Fibroblast of lung (primary cell): ENCODE measurements around the gene BTNL2.
"Not testable (repeated sequence)": the region's sequence is repeated elsewhere in the genome, so short reads cannot be mapped to it uniquely, and the experiment has no call there.

Experiments
- EZH2 ChIP-seq: IDR thresholded peaks from 2 replicates; pipeline ENCODE4 v1.5.1; 2012; ENCODE audit warnings: low read length, control low read depth, mild to moderate bottlenecking; ENCODE audit errors: missing control alignments
- TF ChIP-seq, protein P1 (sequence below), 2 donors: IDR thresholded peaks in 1 of 2; conservative IDR thresholded peaks in 1 of 2; 1 replicate in 1 of 2; 2 replicates in 1 of 2; pipeline ENCODE4 v1.5.1; 2011 to 2012; ENCODE audit warnings: low read length in 2 of 2, control low read depth in 1 of 2, inconsistent platforms in 1 of 2, low read depth in 1 of 2, mild to moderate bottlenecking in 1 of 2

DNA sequence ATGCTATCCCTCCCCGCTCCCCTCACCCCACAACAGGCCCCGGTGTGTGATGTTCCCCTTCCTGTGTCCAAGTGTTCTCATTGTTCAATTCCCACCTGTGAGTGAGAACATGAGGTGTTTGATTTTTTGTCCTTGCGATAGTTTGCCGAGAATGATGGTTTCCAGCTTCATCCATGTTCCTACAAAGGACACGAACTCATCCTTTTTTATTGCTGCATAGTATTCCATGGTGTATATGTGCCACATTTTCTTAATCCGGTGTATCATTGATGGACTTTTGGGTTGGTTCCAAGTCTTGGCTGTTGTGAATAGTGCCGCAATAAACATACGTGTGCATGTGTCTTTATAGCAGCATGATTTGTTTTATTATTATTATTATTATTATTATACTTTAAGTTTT lies 48.4 kb downstream of the BTNL2 start:
- TF ChIP-seq, protein P1, sequence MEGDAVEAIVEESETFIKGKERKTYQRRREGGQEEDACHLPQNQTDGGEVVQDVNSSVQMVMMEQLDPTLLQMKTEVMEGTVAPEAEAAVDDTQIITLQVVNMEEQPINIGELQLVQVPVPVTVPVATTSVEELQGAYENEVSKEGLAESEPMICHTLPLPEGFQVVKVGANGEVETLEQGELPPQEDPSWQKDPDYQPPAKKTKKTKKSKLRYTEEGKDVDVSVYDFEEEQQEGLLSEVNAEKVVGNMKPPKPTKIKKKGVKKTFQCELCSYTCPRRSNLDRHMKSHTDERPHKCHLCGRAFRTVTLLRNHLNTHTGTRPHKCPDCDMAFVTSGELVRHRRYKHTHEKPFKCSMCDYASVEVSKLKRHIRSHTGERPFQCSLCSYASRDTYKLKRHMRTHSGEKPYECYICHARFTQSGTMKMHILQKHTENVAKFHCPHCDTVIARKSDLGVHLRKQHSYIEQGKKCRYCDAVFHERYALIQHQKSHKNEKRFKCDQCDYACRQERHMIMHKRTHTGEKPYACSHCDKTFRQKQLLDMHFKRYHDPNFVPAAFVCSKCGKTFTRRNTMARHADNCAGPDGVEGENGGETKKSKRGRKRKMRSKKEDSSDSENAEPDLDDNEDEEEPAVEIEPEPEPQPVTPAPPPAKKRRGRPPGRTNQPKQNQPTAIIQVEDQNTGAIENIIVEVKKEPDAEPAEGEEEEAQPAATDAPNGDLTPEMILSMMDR (conservative IDR thresholded peaks at IDR 0.05 in 1 of 2, IDR thresholded peaks at IDR 0.05 in 1 of 2; ENCODE audit: low read depth in 1 of 2, low read length in 2 of 2) = not testable (repeated sequence)
- TF ChIP-seq EZH2 = not testable (repeated sequence)
